Gastrocnemius medialis (tissue), 4 donors: ENCODE data around the gene SERPINE1.
"Not testable (repeated sequence)": the region's sequence is repeated elsewhere in the genome, so short reads cannot be mapped to it uniquely, and the experiment has no call there.

ENCODE experiments used
- CTCF ChIP-seq, 5 experiments: fragments of 450-650 bp in 3 of 5; fragments of 200-600 bp in 2 of 5; sonication (generic) in 2 of 5; IDR thresholded peaks in 4 of 5; conservative IDR thresholded peaks in 1 of 5; 1 replicate in 4 of 5; 2 replicates in 1 of 5; pipeline ENCODE4 v1.5.1; 2016 to 2019; ENCODE audit warnings: antibody characterized with exemption in 5 of 5, mild to moderate bottlenecking in 3 of 5, moderate library complexity in 3 of 5
- POLR2A ChIP-seq, 2 donors: fragments of 450-650 bp; IDR thresholded peaks; one replicate each; pipeline ENCODE4 v1.6.1; 2017; ENCODE audit warnings: antibody characterized with exemption in 2 of 2, mild to moderate bottlenecking in 2 of 2, moderate library complexity in 2 of 2

GRCh38 chr7:101092266-101092905, 34.5 kb upstream of the SERPINE1 start:
- not testable (repeated sequence) for TF ChIP-seq CTCF (IDR thresholded peaks at IDR 0.05 in 4 of 5, conservative IDR thresholded peaks at IDR 0.05 in 1 of 5); POLR2A (IDR thresholded peaks at IDR 0.05)
